Neural cell (in vitro differentiated cells): ENCODE measurements around the gene SCUBE1. TPM values are rescaled to one million over a fixed set of nuclear protein-coding genes. Genes with fewer than 3 reads are reported as not detected.

Experiments
- H2AFZ ChIP-seq: fragments of 200-600, 300-800 bp; sonication (generic), shearing (Covaris generic); 2 replicates; pipeline ENCODE4 v1.6.0; 2014; ENCODE audit warnings: low read depth, mild to moderate bottlenecking, antibody characterized with exemption, low read length, moderate library complexity
- H3F3A ChIP-seq: fragments of 200-600 bp; shearing (Covaris generic); 2 replicates; pipeline ENCODE4 v1.6.1; 2016; ENCODE audit warnings: mild to moderate bottlenecking, moderate library complexity, mixed read lengths, antibody characterized with exemption, low read length; ENCODE audit not compliant: insufficient read depth, poor library complexity, severe bottlenecking
- H3K27ac ChIP-seq: fragments of 200-600, 300-800 bp; sonication (generic), shearing (Covaris generic); 2 replicates; pipeline ENCODE4 v1.5.1; 2014; ENCODE audit warnings: mild to moderate bottlenecking, low read length, moderate library complexity
- H3K27me3 ChIP-seq: fragments of 300-800, 200-600 bp; sonication (generic), shearing (Covaris generic); 2 replicates; pipeline ENCODE4 v1.6.0; 2014; ENCODE audit warnings: mild to moderate bottlenecking, low read depth, low read length, moderate library complexity; ENCODE audit not compliant: insufficient read depth
- H3K36me3 ChIP-seq: fragments of 300-800, 200-600 bp; sonication (generic), shearing (Covaris generic); 2 replicates; pipeline ENCODE4 v1.5.1; 2014; ENCODE audit warnings: mild to moderate bottlenecking, antibody characterized with exemption, low read length, moderate library complexity; ENCODE audit not compliant: insufficient read depth
- H3K4me2 ChIP-seq: fragments of 300-800, 200-600 bp; sonication (generic), shearing (Covaris generic); 2 replicates; pipeline ENCODE4 v1.6.0; 2014; ENCODE audit warnings: mild to moderate bottlenecking, low read length
- H3K4me3 ChIP-seq: fragments of 300-800, 200-600 bp; sonication (generic), shearing (Covaris generic); 2 replicates; pipeline ENCODE4 v1.5.1; 2014; ENCODE audit warnings: mild to moderate bottlenecking, low read length, moderate library complexity
- H3K79me2 ChIP-seq: fragments of 200-600 bp; shearing (Covaris generic); replicated peaks from 2 replicates; pipeline ENCODE4 v1.6.0; 2014; ENCODE audit warnings: mild to moderate bottlenecking, low read length, moderate library complexity; ENCODE audit not compliant: insufficient read depth
- H3K9ac ChIP-seq: fragments of 300-800, 200-600 bp; sonication (generic), shearing (Covaris generic); 2 replicates; pipeline ENCODE4 v1.6.1; 2016; ENCODE audit warnings: mild to moderate bottlenecking, low read length, mixed read lengths
- H3K9me2 ChIP-seq: fragments of 200-600 bp; shearing (Covaris generic); 2 replicates; pipeline ENCODE4 v1.6.1; 2016; ENCODE audit warnings: mild to moderate bottlenecking, low read length, mixed read lengths; ENCODE audit not compliant: insufficient read depth
- H3K9me3 ChIP-seq: fragments of 200-600, 300-800 bp; sonication (generic), shearing (Covaris generic); 2 replicates; pipeline ENCODE4 v1.6.1; 2016; ENCODE audit warnings: mild to moderate bottlenecking, mixed run types, low read length, moderate library complexity, mixed read lengths
- H4K20me1 ChIP-seq: fragments of 200-600 bp; shearing (Covaris generic); 2 replicates; pipeline ENCODE4 v1.6.1; 2016; ENCODE audit warnings: mild to moderate bottlenecking, mixed run types; ENCODE audit not compliant: insufficient read depth
- CTCF ChIP-seq: fragments of 450-650 bp; IDR thresholded peaks from 2 replicates; pipeline ENCODE4 v1.5.1; 2014; ENCODE audit warnings: antibody characterized with exemption, mild to moderate bottlenecking, moderate library complexity; ENCODE audit not compliant: poor library complexity, severe bottlenecking
- EP300 ChIP-seq: fragments of 450-650 bp; conservative IDR thresholded peaks from 2 replicates; pipeline ENCODE4 v1.6.1; 2014; ENCODE audit warnings: antibody characterized with exemption, mild to moderate bottlenecking, moderate library complexity; ENCODE audit not compliant: poor library complexity, severe bottlenecking
- EZH2 ChIP-seq: fragments of 200-600, 300-800 bp; shearing (Covaris generic), sonication (generic); IDR thresholded peaks from 2 replicates; pipeline ENCODE4 v1.6.1; 2014; ENCODE audit warnings: antibody characterized with exemption, low read length, borderline replicate concordance, mild to moderate bottlenecking; ENCODE audit not compliant: insufficient read depth, poor library complexity, severe bottlenecking
- MXI1 ChIP-seq: fragments of 450-650 bp; conservative IDR thresholded peaks from 2 replicates; pipeline ENCODE4 v1.6.1; 2014; ENCODE audit warnings: antibody characterized with exemption, mild to moderate bottlenecking; ENCODE audit not compliant: poor library complexity, severe bottlenecking
- POLR2AphosphoS5 ChIP-seq: IDR thresholded peaks from 2 replicates; pipeline ENCODE4 v1.6.1; 2012
- RAD21 ChIP-seq: fragments of 450-650 bp; conservative IDR thresholded peaks from 2 replicates; pipeline ENCODE4 v1.6.1; 2014; ENCODE audit warnings: antibody characterized with exemption, mild to moderate bottlenecking, moderate library complexity
- SMC3 ChIP-seq: fragments of 450-650 bp; conservative IDR thresholded peaks from 2 replicates; pipeline ENCODE4 v1.6.1; 2014; ENCODE audit warnings: antibody characterized with exemption, mild to moderate bottlenecking, moderate library complexity; ENCODE audit not compliant: poor library complexity
- TAF1 ChIP-seq: IDR thresholded peaks from 2 replicates; pipeline ENCODE4 v1.6.1; 2012; ENCODE audit warnings: low read depth
- polyA plus RNA-seq: library from polyadenylated mRNA; depleted of rRNA; stranded (reverse); fragments of >200 nt; gene quantifications from 2 replicates; pipeline ENCODE4 v1.2.3, GENCODE V29; 2014
- TF ChIP-seq, protein P1 (sequence below): IDR thresholded peaks from 2 replicates; pipeline ENCODE4 v1.6.1; 2012; ENCODE audit warnings: borderline replicate concordance

Gene SCUBE1
- polyA plus RNA-seq, 1 donor from 2014 or later, result 8.4 TPM

DNA sequence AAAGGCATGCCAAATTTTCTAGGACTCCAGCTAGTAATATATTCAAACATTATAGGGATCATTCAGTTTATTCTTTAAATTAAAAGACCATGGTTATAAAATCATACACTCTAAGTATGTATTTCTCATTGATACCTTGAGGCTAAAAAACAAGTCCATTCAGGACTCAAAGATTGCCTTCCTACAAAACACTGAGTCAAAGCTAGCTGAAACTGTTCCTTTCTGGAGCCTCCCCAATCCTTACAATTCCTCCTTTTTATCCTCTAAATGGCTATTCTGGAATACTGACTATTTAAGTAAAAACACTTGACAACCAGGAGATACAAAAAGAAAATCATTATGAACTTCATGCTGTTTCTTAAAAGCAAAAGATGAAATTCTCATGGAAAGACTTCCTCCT is 151.3 kb downstream of the SCUBE1 start:
- Histone ChIP-seq H3F3A (no peaks in the 10 kb centered on the region), H3K9ac (no peak overlapping the region), H2AFZ (no peak overlapping the region), H3K9me3 (no peaks in the 10 kb centered on the region), H3K4me2 (no peak overlapping the region), H3K9me2 (no peaks in the 10 kb centered on the region), H3K79me2 (no peaks in the 10 kb centered on the region), H4K20me1 (no peaks in the 10 kb centered on the region), H3K4me3 (no peak overlapping the region), H3K27ac (no peak overlapping the region), H3K27me3 (no peaks in the 10 kb centered on the region), H3K36me3 (no peaks in the 10 kb centered on the region)
- TF ChIP-seq POLR2AphosphoS5 (no peak), MXI1 (no peak), RAD21 (no peak), SMC3 (no peak)
- TF ChIP-seq, protein P1, sequence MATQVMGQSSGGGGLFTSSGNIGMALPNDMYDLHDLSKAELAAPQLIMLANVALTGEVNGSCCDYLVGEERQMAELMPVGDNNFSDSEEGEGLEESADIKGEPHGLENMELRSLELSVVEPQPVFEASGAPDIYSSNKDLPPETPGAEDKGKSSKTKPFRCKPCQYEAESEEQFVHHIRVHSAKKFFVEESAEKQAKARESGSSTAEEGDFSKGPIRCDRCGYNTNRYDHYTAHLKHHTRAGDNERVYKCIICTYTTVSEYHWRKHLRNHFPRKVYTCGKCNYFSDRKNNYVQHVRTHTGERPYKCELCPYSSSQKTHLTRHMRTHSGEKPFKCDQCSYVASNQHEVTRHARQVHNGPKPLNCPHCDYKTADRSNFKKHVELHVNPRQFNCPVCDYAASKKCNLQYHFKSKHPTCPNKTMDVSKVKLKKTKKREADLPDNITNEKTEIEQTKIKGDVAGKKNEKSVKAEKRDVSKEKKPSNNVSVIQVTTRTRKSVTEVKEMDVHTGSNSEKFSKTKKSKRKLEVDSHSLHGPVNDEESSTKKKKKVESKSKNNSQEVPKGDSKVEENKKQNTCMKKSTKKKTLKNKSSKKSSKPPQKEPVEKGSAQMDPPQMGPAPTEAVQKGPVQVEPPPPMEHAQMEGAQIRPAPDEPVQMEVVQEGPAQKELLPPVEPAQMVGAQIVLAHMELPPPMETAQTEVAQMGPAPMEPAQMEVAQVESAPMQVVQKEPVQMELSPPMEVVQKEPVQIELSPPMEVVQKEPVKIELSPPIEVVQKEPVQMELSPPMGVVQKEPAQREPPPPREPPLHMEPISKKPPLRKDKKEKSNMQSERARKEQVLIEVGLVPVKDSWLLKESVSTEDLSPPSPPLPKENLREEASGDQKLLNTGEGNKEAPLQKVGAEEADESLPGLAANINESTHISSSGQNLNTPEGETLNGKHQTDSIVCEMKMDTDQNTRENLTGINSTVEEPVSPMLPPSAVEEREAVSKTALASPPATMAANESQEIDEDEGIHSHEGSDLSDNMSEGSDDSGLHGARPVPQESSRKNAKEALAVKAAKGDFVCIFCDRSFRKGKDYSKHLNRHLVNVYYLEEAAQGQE, result no peak

DNA sequence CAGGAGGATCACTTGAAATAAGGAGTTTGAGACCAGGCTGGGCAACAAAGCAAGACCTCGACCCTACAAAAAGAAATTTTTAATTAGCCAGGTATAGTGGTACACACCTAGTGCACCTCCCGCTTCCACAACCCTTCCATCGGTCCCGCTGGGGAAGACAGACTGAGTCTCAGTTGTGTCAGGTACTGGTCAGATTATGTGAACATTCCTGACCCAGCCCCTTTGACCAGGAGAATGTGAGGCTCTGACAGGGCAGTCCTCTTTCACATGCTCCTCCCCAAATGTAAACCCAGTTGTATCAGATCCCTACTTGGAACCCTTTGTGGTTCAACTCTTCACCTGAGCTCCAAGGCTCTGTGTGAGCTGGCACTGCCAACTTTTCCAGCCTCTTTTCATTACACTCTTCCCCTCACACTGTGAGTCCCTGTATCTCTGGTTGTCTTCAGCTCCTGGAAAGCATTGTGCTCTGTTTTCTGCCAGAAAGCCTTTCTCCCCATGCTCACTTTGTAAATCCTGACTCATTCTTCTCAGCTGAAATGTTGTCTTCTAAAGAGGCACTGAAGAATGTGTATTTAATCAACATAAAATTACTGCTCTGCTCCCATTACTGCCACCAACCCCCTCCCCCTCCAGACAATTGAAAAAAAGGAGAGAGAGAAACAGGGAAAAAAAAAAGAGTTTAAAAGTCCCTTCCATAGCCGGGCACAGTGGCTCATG is 154.2 kb downstream of the SCUBE1 start:
- Histone ChIP-seq H3K36me3 (no peaks in the 10 kb centered on the region), H3K9ac (no peak overlapping the region), H3K27me3 (no peaks in the 10 kb centered on the region), H2AFZ (no peak overlapping the region), H3F3A (no peaks in the 10 kb centered on the region), H3K79me2 (no peaks in the 10 kb centered on the region), H3K9me3 (no peaks in the 10 kb centered on the region), H3K9me2 (no peaks in the 10 kb centered on the region), H3K27ac (no peak overlapping the region), H3K4me2 (no peak overlapping the region), H3K4me3 (no peak overlapping the region), H4K20me1 (no peaks in the 10 kb centered on the region)
- TF ChIP-seq EP300, result no peak
- TF ChIP-seq RAD21, result no peak
- no peak for TF ChIP-seq CTCF
- no peak for TF ChIP-seq POLR2AphosphoS5
- TF ChIP-seq MXI1, result no peak
- TF ChIP-seq EZH2, result no peak
- TF ChIP-seq, protein P1, result no peak
- TF ChIP-seq TAF1, result no peak
- TF ChIP-seq SMC3, result no peak
